H1 (cell line): Measurements from ENCODE around the gene PPARD. TPM values are rescaled to one million over a fixed set of nuclear protein-coding genes. Genes with fewer than 3 reads are reported as not detected.

Experiments
- CTCF ChIA-PET: fragments of 300-600 bp; sonication (Branson Sonifier 250); formaldehyde crosslinking; loops from one replicate; lab custom pipeline; 2021; ENCODE audit not compliant: partially characterized antibody; lab: Charles Lee
- POLR2A ChIA-PET: fragments of 300-600 bp; sonication (Branson Sonifier 250); formaldehyde crosslinking; loops from one replicate; lab custom pipeline; 2021; ENCODE audit warnings: inconsistent platforms; ENCODE audit not compliant: partially characterized antibody; lab: Charles Lee
- DNase-seq, 2 experiments: peaks; one replicate each; pipeline versions ENCODE4 v3.0.0 to v3.0.0-alpha.2; 2010 to 2022; ENCODE audit warnings: low spot score in 2 of 2, low read depth in 1 of 2, mixed read lengths in 1 of 2
- FAIRE-seq: peaks from 2 replicates; lab custom pipeline; 2011; peaks lifted over from hg19 to GRCh38; lab: Jason Lieb, UNC
- H2AFZ ChIP-seq: 2 replicates; pipeline ENCODE4 v1.8.1; 2012; ENCODE audit warnings: low read length, inconsistent platforms
- H2AK5ac ChIP-seq: 2 replicates; pipeline ENCODE4 v1.6.1; 2013; ENCODE audit warnings: low read depth, low read length
- H2BK120ac ChIP-seq: replicated peaks from 2 replicates; pipeline ENCODE3; 2013; ENCODE audit warnings: low read depth, low read length, inconsistent platforms
- H2BK12ac ChIP-seq: 2 replicates; pipeline ENCODE4 v1.6.1; 2013; ENCODE audit warnings: low read depth, low read length
- H2BK15ac ChIP-seq: 2 replicates; pipeline ENCODE4 v1.6.1; 2013; ENCODE audit warnings: low read length
- H2BK20ac ChIP-seq: 2 replicates; pipeline ENCODE4 v1.6.1; 2013; ENCODE audit warnings: low read length
- H2BK5ac ChIP-seq: 2 replicates; pipeline ENCODE4 v1.6.1; 2013; ENCODE audit warnings: low read depth, low read length
- H3K14ac ChIP-seq: 2 replicates; pipeline ENCODE4 v1.6.1; 2013; ENCODE audit warnings: inconsistent platforms; ENCODE audit not compliant: insufficient read length
- H3K18ac ChIP-seq: 2 replicates; pipeline ENCODE4 v1.6.1; 2013; ENCODE audit warnings: low read length; ENCODE audit errors: extremely low read depth
- H3K23ac ChIP-seq: 2 replicates; pipeline ENCODE4 v1.6.1; 2013; ENCODE audit warnings: inconsistent platforms; ENCODE audit not compliant: insufficient read length
- H3K23me2 ChIP-seq: 2 replicates; pipeline ENCODE4 v1.6.1; 2013; ENCODE audit warnings: low read depth, low read length
- H3K27ac ChIP-seq: 2 replicates; pipeline ENCODE4 v1.6.1; 2011; ENCODE audit warnings: low read depth, low read length, inconsistent platforms
- H3K27me3 ChIP-seq, 4 experiments: replicated peaks in 1 of 4; 1 replicate in 1 of 4; 2 replicates in 3 of 4; pipeline versions ENCODE4 v1.6.1 to v1.8.1; 2011 to 2013; ENCODE audit warnings: low read length in 3 of 4, mild to moderate bottlenecking in 3 of 4, inconsistent platforms in 2 of 4, mixed read lengths in 2 of 4, moderate library complexity in 1 of 4; ENCODE audit not compliant: control insufficient read depth in 3 of 4, insufficient read depth in 3 of 4; ENCODE audit errors: extremely low read depth in 1 of 4
- H3K36me3 ChIP-seq, 4 experiments: 2 replicates each; pipeline versions ENCODE4 v1.6.1 to v1.8.1; 2011 to 2013; ENCODE audit warnings: mild to moderate bottlenecking in 4 of 4, low read length in 3 of 4, moderate library complexity in 2 of 4, control low read depth in 1 of 4, inconsistent platforms in 1 of 4; ENCODE audit not compliant: insufficient read depth in 4 of 4, control insufficient read depth in 2 of 4
- H3K4ac ChIP-seq: replicated peaks from 2 replicates; pipeline ENCODE3; 2013; ENCODE audit warnings: low read length, low read depth, mixed read lengths, inconsistent platforms; ENCODE audit not compliant: insufficient read length
- H3K4me1 ChIP-seq, 4 experiments: replicated peaks in 1 of 4; 1 replicate in 1 of 4; 2 replicates in 3 of 4; pipeline versions ENCODE4 v1.6.1 to v1.8.1; 2011 to 2013; ENCODE audit warnings: low read length in 3 of 4, inconsistent platforms in 2 of 4, mixed read lengths in 1 of 4; ENCODE audit not compliant: insufficient read depth in 4 of 4, control insufficient read depth in 3 of 4
- H3K4me2 ChIP-seq, 2 experiments: 2 replicates each; pipeline versions ENCODE4 v1.6.1 to v1.8.1; 2011 to 2013; ENCODE audit warnings: low read depth in 2 of 2, low read length in 2 of 2, control low read depth in 1 of 2, inconsistent platforms in 1 of 2, mild to moderate bottlenecking in 1 of 2; ENCODE audit not compliant: insufficient read depth in 1 of 2
- H3K4me3 ChIP-seq, 4 experiments: fragments of 200-600, 300-600 bp in 1 of 4; sonication (generic), shearing (Covaris generic), sonication (Bioruptor Twin) in 1 of 4; 2 replicates each; pipeline versions ENCODE4 v1.5.1 to v1.8.1; 2011 to 2016; ENCODE audit warnings: low read length in 4 of 4, low read depth in 3 of 4, control low read depth in 2 of 4, inconsistent platforms in 2 of 4, mild to moderate bottlenecking in 2 of 4, mixed read lengths in 1 of 4, moderate library complexity in 1 of 4; ENCODE audit not compliant: insufficient read depth in 2 of 4; ENCODE audit errors: extremely low read depth in 1 of 4
- H3K56ac ChIP-seq: replicated peaks from 2 replicates; pipeline ENCODE3; 2013; ENCODE audit warnings: low read depth, mild to moderate bottlenecking, mixed read lengths, low read length, inconsistent platforms; ENCODE audit not compliant: insufficient read length
- H3K79me1 ChIP-seq: 2 replicates; pipeline ENCODE4 v1.6.1; 2013; ENCODE audit warnings: low read depth, low read length, control low read depth
- H3K79me2 ChIP-seq, 2 experiments: 2 replicates each; pipeline versions ENCODE4 v1.6.1 to v1.8.1; 2012 to 2013; ENCODE audit warnings: low read length in 2 of 2, mild to moderate bottlenecking in 2 of 2, inconsistent platforms in 1 of 2; ENCODE audit not compliant: insufficient read depth in 2 of 2, control insufficient read depth in 1 of 2
- H3K9ac ChIP-seq, 4 experiments: replicated peaks in 1 of 4; 1 replicate in 1 of 4; 2 replicates in 3 of 4; pipeline versions ENCODE4 v1.6.1 to v1.8.1; 2011 to 2013; ENCODE audit warnings: low read depth in 3 of 4, low read length in 3 of 4, control low read depth in 2 of 4, mild to moderate bottlenecking in 2 of 4, moderate library complexity in 2 of 4, inconsistent platforms in 1 of 4; ENCODE audit errors: extremely low read depth in 1 of 4
- H3K9me3 ChIP-seq, 2 experiments: 2 replicates each; pipeline versions ENCODE4 v1.6.1 to v1.8.1; 2012 to 2013; ENCODE audit warnings: mild to moderate bottlenecking in 2 of 2, moderate library complexity in 2 of 2, control low read depth in 1 of 2, inconsistent platforms in 1 of 2, low read depth in 1 of 2, low read length in 1 of 2, mixed read lengths in 1 of 2; ENCODE audit not compliant: insufficient read depth in 2 of 2
- H4K20me1 ChIP-seq, 2 experiments: replicated peaks in 1 of 2; 2 replicates each; pipeline versions ENCODE3 to v1.8.1; 2011 to 2013; ENCODE audit warnings: inconsistent platforms in 2 of 2, low read length in 2 of 2, mild to moderate bottlenecking in 1 of 2; ENCODE audit not compliant: insufficient read depth in 2 of 2, control insufficient read depth in 1 of 2
- H4K5ac ChIP-seq: 2 replicates; pipeline ENCODE4 v1.6.1; 2013; ENCODE audit warnings: low read length, low read depth, mixed read lengths, inconsistent platforms; ENCODE audit not compliant: insufficient read length
- H4K8ac ChIP-seq: 2 replicates; pipeline ENCODE4 v1.8.0; 2013; ENCODE audit warnings: mild to moderate bottlenecking, moderate library complexity, low read length, inconsistent platforms; ENCODE audit not compliant: insufficient read depth; ENCODE audit errors: extremely low read depth
- H4K91ac ChIP-seq: replicated peaks from 2 replicates; pipeline ENCODE3; 2013; ENCODE audit warnings: low read length, mixed read lengths, inconsistent platforms; ENCODE audit not compliant: insufficient read length
- CTBP2 ChIP-seq: IDR thresholded peaks from 2 replicates; pipeline ENCODE4 v1.7.0; 2011; ENCODE audit warnings: borderline replicate concordance, mild to moderate bottlenecking, moderate library complexity, mixed read lengths, low read length; ENCODE audit not compliant: insufficient read depth, insufficient read length
- FOSL1 ChIP-seq: IDR thresholded peaks from 2 replicates; pipeline ENCODE4 v1.6.1; 2011; ENCODE audit warnings: mild to moderate bottlenecking, low read depth, low read length, moderate library complexity; ENCODE audit not compliant: insufficient read depth
- RNF2 ChIP-seq: fragments of 200-900, 300-1000 bp; sonication (generic); IDR thresholded peaks from 2 replicates; pipeline ENCODE4 v1.7.1; 2016; ENCODE audit warnings: borderline replicate concordance, low read depth, mild to moderate bottlenecking, antibody characterized with exemption, low read length; ENCODE audit not compliant: poor library complexity, severe bottlenecking; ENCODE audit errors: missing control alignments
- SIN3A ChIP-seq, 2 experiments: IDR thresholded peaks in 1 of 2; conservative IDR thresholded peaks in 1 of 2; 2 replicates each; pipeline ENCODE4 v1.6.1; 2011 to 2012; ENCODE audit warnings: low read length in 2 of 2, improper control_type of control experiment in 1 of 2, low read depth in 1 of 2, mild to moderate bottlenecking in 1 of 2
- USF2 ChIP-seq: IDR thresholded peaks from 2 replicates; pipeline ENCODE4 v1.6.1; 2011; ENCODE audit warnings: low read length, improper control_type of control experiment
- WGBS, 2 experiments: shearing (Covaris generic) in 1 of 2; methylation state at CpG; one replicate each; pipeline versions ENCODE4 v1.1.6 to v1.1.7; 2013 to 2015; ENCODE audit warnings: low lambda C conversion rate in 2 of 2, mixed read lengths in 2 of 2, inconsistent platforms in 1 of 2, low coverage in 1 of 2, missing lambda C conversion rate in 1 of 2; ENCODE audit not compliant: insufficient replicate concordance in 2 of 2, insufficient coverage in 1 of 2, insufficient read length in 1 of 2; ENCODE audit errors: extremely low coverage in 1 of 2, missing lambda C conversion rate in 1 of 2; 5-methylcytosine and 5-hydroxymethylcytosine counted together
- polyA plus RNA-seq, 7 experiments: library from polyadenylated mRNA; depleted of rRNA in 3 of 7; stranded (reverse) in 5 of 7; unstranded in 2 of 7; fragments of >200 nt in 5 of 7; fragments of 200-250 nt in 2 of 7; gene quantifications; 1 replicate in 5 of 7; 2 replicates in 1 of 7; 4 replicates in 1 of 7; pipeline versions ENCODE4 v1.2.1 to v1.2.3, GENCODE V29; 2011 to 2013; ENCODE audit warnings: missing spikeins in 2 of 7, mixed read lengths in 2 of 7
- total RNA-seq: library from RNA; stranded (reverse); fragmentation: NEBNext Ultra II Directional; extraction: Animal tissue kit (Norgen Biotek cat#: 25700); gene quantifications from 2 replicates; pipeline ENCODE4 v1.2.1, GENCODE V29; 2021

The PPARD gene
- total and polyA plus RNA-seq, 2 of the 8 experiments (the other 6 are each of a cell fraction or from before 2014, with no cell fraction given) = 14.6 to 14.9 TPM

- no peak overlapping the region for H3K9ac ChIP-seq
- no peak overlapping the region for H2BK15ac ChIP-seq
- TF ChIP-seq FOSL1 (no peak), RNF2 (no peak), SIN3A (conservative IDR thresholded peaks at IDR 0.05 in 1 of 2, IDR thresholded peaks at IDR 0.05 in 1 of 2; ENCODE audit: low read depth in 1 of 2, low read length in 2 of 2) (no peak), USF2 (no peak), CTBP2 (no peak)
- H2AFZ ChIP-seq = no peak overlapping the region
- no peak overlapping the region for H2BK5ac ChIP-seq
- WGBS, 2 experiments = 94% methylated on average over 4 of the region's 4 CpGs; no CpG with 5 or more reads in 1 of the 2 experiments
- no peaks in the 10 kb centered on the region; a peak in 1 of 7 replicates for H3K4me1 ChIP-seq
- no peak for DNase-seq
- H3K79me2 ChIP-seq = peaks cover 0 to 1% of the 10 kb centered on the region in 2 experiments; a peak in 2 of 4 replicates
- H3K79me1 ChIP-seq = no peaks in the 10 kb centered on the region
- H3K4me3 ChIP-seq = no peak overlapping the region
- H4K5ac ChIP-seq = no peak overlapping the region
- H4K20me1 ChIP-seq = no peaks in the 10 kb centered on the region
- peaks cover 2% of the 10 kb centered on the region; the same call in 1 of the 2 replicates for H3K23me2 ChIP-seq
- CTCF ChIA-PET = interaction anchor here (1.0 kb wide), 1 partner anchor 142 kb away, joined by 5 read pairs; no protein-coding TSS in a partner anchor
- no peak for FAIRE-seq
- POLR2A ChIA-PET = interaction anchor here (0.9 to 30.9 kb wide), 4 partner anchors 8 to 30 kb away, joined by 3 to 1319 read pairs (median 100); partner anchors contain the start of genes FANCE and TEAD3
- no peak overlapping the region for H2BK120ac ChIP-seq
- no peak overlapping the region for H2AK5ac ChIP-seq
- no peaks in the 10 kb centered on the region; a peak in 1 of 7 replicates for H3K27me3 ChIP-seq
- H3K23ac ChIP-seq = no peak overlapping the region
- no peak overlapping the region for H3K4me2 ChIP-seq
- H3K56ac ChIP-seq = no peak overlapping the region
- H3K14ac ChIP-seq = no peak overlapping the region
- no peak overlapping the region for H4K8ac ChIP-seq
- no peak overlapping the region for H3K18ac ChIP-seq
- H3K27ac ChIP-seq = no peak overlapping the region
- no peak overlapping the region for H2BK20ac ChIP-seq
- H3K9me3 ChIP-seq = no peaks in the 10 kb centered on the region
- H2BK12ac ChIP-seq = no peak overlapping the region
- H4K91ac ChIP-seq = no peak overlapping the region
- H3K4ac ChIP-seq = no peak overlapping the region
- peaks cover 9 to 19% (median 9%) of the 10 kb centered on the region in 4 experiments for H3K36me3 ChIP-seq
Observed at GRCh38 chr6:35463292-35463691, 120.9 kb downstream of the PPARD start.
